Aorta (tissue), 5 donors: ENCODE results near the gene LAMA5. TPM values are rescaled to one million over a fixed set of nuclear protein-coding genes. Genes with fewer than 3 reads are reported as not detected.
A peak's percentile ranks its signal among the peaks of the same experiment; 100 is the strongest.

Experiments used
- ATAC-seq: fragments of 200-7000 bp; cut with Tn5 transposase; one replicate; pipeline ENCODE4 v1.9.1; 2022; ENCODE audit warnings: moderate library complexity; ENCODE audit not compliant: low FRiP score
- DNase-seq, 2 donors: peaks; one replicate each; pipeline ENCODE4 v3.0.0-alpha.2; 2020
- H3K27ac ChIP-seq, 2 donors: one replicate each; pipeline ENCODE4 v1.5.1; 2013; ENCODE audit warnings: low read length in 2 of 2, mild to moderate bottlenecking in 2 of 2, moderate library complexity in 2 of 2, control low read depth in 1 of 2, inconsistent platforms in 1 of 2, low read depth in 1 of 2
- H3K27me3 ChIP-seq, 2 donors: one replicate each; pipeline ENCODE4 v1.6.1; 2013; ENCODE audit warnings: control low read depth in 1 of 2, low read length in 1 of 2, mild to moderate bottlenecking in 1 of 2, moderate library complexity in 1 of 2; ENCODE audit not compliant: insufficient read depth in 2 of 2, control insufficient read depth in 1 of 2
- H3K36me3 ChIP-seq, 2 donors: one replicate each; pipeline ENCODE4 v1.6.1; 2013; ENCODE audit warnings: control low read depth in 1 of 2, low read length in 1 of 2, mild to moderate bottlenecking in 1 of 2; ENCODE audit not compliant: insufficient read depth in 2 of 2, control insufficient read depth in 1 of 2
- H3K4me1 ChIP-seq, 2 donors: one replicate each; pipeline ENCODE4 v1.6.1; 2013; ENCODE audit warnings: low read length in 2 of 2, control low read depth in 1 of 2, mild to moderate bottlenecking in 1 of 2, moderate library complexity in 1 of 2; ENCODE audit not compliant: insufficient read depth in 2 of 2, control insufficient read depth in 1 of 2
- H3K4me3 ChIP-seq, 2 donors: one replicate each; pipeline ENCODE4 v1.5.1; 2013; ENCODE audit warnings: low read length in 2 of 2, control low read depth in 1 of 2, mild to moderate bottlenecking in 1 of 2
- H3K9me3 ChIP-seq: one replicate; pipeline ENCODE4 v1.6.1; 2013; ENCODE audit warnings: mild to moderate bottlenecking, low read length; ENCODE audit not compliant: control insufficient read depth
- WGBS, 2 donors: extraction: QIAGEN DNeasy Blood & Tissue Kit; methylation state at CpG; one replicate each; pipeline ENCODE4 v1.1.7; 2013; 5-methylcytosine and 5-hydroxymethylcytosine counted together
- intact Hi-C, 2 donors: fragments of 100-400 bp; cut with DNase I; formaldehyde crosslinking; loops; one replicate each; pipeline versions ENCODE4 v1.14.2 to v1.15.0; 2022
- polyA plus RNA-seq, 2 donors: library from polyadenylated mRNA; stranded (reverse); fragments of 200-250 nt; gene quantifications; one replicate each; pipeline ENCODE4 v1.2.3, GENCODE V29; 2013
- total RNA-seq, 2 donors: library from RNA; stranded (reverse); fragmentation: NEBNext Ultra II Directional; extraction: Animal tissue kit (Norgen Biotek cat#: 25700); gene quantifications; one replicate each; pipeline ENCODE4 v1.2.1, GENCODE V29; 2021
- donor health status: healthy with polysubstance abuse.
- donor health status: Bipolar disorder and iron deficiency.
- donor health status: DM: no; HTN: no; CAD: no.
- donor health status: DM: no; HTN: no; CAD: no.
- donor health status: DM: yes; HTN: yes; CAD: no.

Gene LAMA5
- total and polyA plus RNA-seq, 4 donors: 52.2 to 395 (median 353) TPM

DNA sequence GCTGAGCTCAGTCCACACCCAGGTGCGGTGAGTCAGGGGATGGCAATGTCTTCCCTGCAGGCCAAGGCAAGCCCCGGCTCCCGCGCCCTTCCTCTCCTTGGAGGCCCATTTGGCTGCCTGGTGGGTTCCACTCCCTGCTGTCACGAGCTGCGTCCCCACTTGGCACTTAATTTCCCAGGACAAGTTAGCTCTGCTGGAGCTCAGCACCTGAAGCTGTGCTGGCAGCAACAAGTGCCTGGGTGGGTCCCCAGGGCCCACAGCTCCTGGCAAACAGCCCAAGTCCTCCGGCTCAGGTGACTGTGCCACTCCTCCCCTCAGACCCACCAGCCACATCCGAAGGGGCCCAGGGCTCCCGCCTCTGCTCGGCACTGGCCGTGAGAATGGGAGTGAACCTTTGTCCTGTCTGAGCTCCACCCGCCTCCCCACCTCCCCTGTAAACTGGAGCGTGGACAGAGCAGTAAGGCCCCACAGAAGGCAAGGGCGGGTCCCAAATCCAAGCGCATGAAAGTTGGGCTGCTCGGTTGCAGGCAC is 16.9 kb downstream of the LAMA5 start:
- peaks cover 0 to 5% of the 10 kb centered on the region in 2 donors for H3K36me3 ChIP-seq
- WGBS, 2 donors: 65 to 74% methylated on average over 15 to 16 of the region's 16 CpGs
- DNase-seq (peak in 1 of 2 donors; percentile 40), ATAC-seq (no peak)
- no peaks in the 10 kb centered on the region for H3K9me3 ChIP-seq
- intact Hi-C loops: loop anchor here in 1 of 2 donors (5.0 kb wide), 1 partner anchor 37 kb away; the partner anchor contains the start of gene RPS21
- H3K4me3 ChIP-seq: no peak overlapping the region
- no peaks in the 10 kb centered on the region for H3K27me3 ChIP-seq
- no peaks in the 10 kb centered on the region for H3K4me1 ChIP-seq
- H3K27ac ChIP-seq: no peak overlapping the region

DNA sequence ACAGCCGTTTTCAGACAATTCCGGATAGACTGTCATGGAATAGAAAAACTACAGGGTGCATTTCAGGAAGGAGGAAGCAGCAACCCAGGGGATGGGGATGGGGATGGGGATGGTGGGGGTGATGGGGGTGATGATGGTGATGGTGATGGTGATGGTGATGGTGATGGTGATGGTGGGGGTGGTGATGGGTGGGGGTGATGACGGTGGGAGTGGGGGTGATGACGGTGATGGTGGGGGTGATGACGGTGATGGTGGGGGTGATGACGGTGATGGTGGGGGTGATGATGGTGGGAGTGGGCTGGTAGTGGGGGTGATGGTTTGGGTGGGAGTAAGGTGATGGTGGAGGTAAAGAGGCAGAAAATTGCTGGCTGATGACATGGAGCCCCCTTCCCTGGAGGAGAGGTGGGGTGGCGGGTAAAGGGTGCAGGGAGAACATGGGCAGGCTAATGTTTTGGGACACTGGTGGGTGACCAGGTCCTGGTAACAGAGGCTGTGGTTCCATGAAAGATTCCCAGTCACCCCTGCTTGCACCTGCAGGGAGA is 17.5 kb downstream of the LAMA5 start:
- Histone ChIP-seq H3K4me3 (no peak overlapping the region), H3K27me3 (no peaks in the 10 kb centered on the region), H3K4me1 (no peaks in the 10 kb centered on the region), H3K27ac (no peak overlapping the region), H3K36me3 (peaks cover 0 to 5% of the 10 kb centered on the region in 2 donors), H3K9me3 (no peaks in the 10 kb centered on the region)
- no peak for ATAC-seq
- 81 to 86% methylated on average over 7 of the region's 7 CpGs for WGBS, 2 donors
- intact Hi-C loops: loop anchor here in 1 of 2 donors (5.0 kb wide), 2 partner anchors 37 to 38 kb away; partner anchors contain the start of gene RPS21
- DNase-seq: no peak

DNA sequence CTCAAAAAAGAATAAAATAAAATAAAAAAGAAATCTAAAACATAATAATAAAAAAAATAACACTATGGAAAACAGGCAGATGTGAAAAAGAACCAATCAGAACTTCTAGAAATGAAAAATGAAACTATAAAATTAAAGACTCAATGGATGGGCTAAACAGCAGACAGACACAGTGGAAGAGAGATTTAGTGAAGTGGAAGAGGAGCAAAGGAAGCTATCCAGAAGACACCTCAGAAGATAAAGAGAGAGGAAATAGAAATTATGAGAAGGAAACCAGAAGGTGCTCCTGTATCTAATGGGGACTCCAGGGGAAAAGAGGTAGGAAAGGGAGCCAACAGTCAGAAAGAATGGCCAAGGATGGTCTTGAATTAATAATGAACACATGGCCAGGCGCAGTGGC is 18.5 kb downstream of the LAMA5 start:
- Histone ChIP-seq H3K27ac (no peak overlapping the region), H3K27me3 (no peaks in the 10 kb centered on the region), H3K9me3 (no peaks in the 10 kb centered on the region), H3K4me3 (no peak overlapping the region), H3K36me3 (peaks cover 0 to 5% of the 10 kb centered on the region in 2 donors), H3K4me1 (no peaks in the 10 kb centered on the region)
- DNase-seq (no peak), ATAC-seq (no peak)
- 65 to 94% methylated on average over 1 of the region's 1 CpG for WGBS, 2 donors
- intact Hi-C loops: loop anchor here in 1 of 2 donors (5.0 kb wide), 1 partner anchor 36 kb away; no protein-coding TSS in a partner anchor

DNA sequence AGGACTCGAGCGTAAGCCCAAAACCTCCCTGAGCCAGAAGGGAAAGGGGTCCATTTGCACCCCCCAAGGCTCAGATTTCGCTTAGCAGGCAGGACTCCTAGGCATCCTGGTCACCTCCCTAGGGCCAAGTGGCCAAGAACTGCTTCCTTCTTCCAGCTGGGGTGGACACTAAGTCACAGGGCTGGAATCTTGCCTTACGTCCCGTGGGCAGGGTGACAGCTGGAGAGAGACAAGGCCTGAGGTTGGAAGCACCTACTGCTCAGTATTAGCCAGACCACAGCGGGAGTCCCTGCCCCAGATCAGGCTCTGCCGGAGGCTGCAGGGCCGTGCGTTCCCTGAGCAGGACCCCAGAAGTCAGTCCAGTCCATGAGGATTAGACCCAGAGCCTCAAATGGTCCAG is 19.7 kb downstream of the LAMA5 start:
- Histone ChIP-seq H3K36me3 (peaks cover 0 to 5% of the 10 kb centered on the region in 2 donors), H3K4me3 (no peak overlapping the region), H3K27ac (no peak overlapping the region), H3K4me1 (no peaks in the 10 kb centered on the region), H3K9me3 (no peaks in the 10 kb centered on the region), H3K27me3 (no peaks in the 10 kb centered on the region)
- intact Hi-C loops: loop anchor here in 1 of 2 donors (5.0 kb wide), 1 partner anchor 35 kb away; no protein-coding TSS in a partner anchor
- DNase-seq (no peak), ATAC-seq (no peak)
- 71 to 80% methylated on average over 9 of the region's 9 CpGs for WGBS, 2 donors

DNA sequence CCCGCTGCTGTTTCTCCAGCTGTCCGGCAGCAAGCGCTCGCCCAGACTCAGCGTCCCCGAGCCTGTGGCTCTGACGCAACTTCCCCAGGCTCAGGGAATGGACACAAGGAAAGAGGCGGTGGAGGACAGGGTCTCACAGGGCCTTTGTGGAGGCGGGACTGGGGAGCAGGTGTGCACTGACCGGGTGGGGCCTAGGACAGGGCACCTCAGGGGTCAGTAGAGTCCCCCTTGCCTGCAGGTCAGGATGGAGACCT is 20.0 kb downstream of the LAMA5 start:
- Histone ChIP-seq H3K4me1 (no peaks in the 10 kb centered on the region), H3K36me3 (peaks cover 0 to 5% of the 10 kb centered on the region in 2 donors), H3K27me3 (no peaks in the 10 kb centered on the region), H3K9me3 (no peaks in the 10 kb centered on the region), H3K4me3 (no peak overlapping the region), H3K27ac (no peak overlapping the region)
- WGBS, 2 donors: 92 to 94% methylated on average over 10 of the region's 10 CpGs
- intact Hi-C loops: loop anchor here in 1 of 2 donors (5.0 kb wide), 1 partner anchor 35 kb away; no protein-coding TSS in a partner anchor
- ATAC-seq: no peak
- no peak for DNase-seq

DNA sequence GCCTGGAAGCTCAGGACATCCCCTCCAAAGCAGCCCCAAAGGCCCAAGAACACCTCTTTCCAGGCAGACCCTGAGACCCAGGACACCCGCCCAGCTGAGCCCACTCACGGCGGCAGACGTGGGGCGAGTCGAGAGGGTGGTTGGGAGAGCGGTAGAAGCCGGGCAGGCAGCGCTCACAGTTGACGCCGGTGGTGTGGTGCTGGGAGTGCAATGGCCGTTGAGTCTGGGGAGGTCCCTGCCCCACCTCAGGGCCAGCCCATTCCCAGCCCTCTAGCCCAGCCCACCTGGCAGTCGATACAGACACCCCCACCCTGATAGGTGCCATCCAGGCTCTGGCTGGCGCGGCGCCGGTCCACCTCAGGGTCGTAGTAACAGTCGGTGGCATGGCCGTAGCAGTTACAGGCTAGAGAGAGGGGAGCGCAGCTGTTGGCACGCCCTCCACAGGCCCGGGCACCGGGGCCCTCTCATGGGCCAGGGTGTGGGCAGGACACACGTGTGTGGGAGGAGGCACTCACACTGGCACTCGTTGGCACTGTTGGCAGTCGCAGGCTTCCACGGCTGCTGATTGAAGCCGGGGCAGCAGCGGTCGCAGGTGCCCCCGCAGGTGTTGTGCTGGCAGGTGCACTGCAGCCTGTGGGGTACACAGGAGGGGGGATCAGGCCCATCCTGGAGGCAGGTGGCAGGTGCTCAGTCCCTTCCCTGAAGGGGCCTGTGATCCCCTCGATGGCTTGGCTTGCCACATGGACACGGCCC is 20.5 kb downstream of the LAMA5 start:
- ATAC-seq: peak; percentile 24
- 88 to 90% methylated on average over 34 of the region's 34 CpGs for whole genome bisulfite sequencing, 2 donors
- no peak overlapping the region for H3K4me3 ChIP-seq
- H3K27ac ChIP-seq: no peak overlapping the region
- H3K36me3 ChIP-seq: peaks cover 0 to 5% of the 10 kb centered on the region in 2 donors
- H3K9me3 ChIP-seq: no peaks in the 10 kb centered on the region
- no peaks in the 10 kb centered on the region for H3K27me3 ChIP-seq
- intact Hi-C loops: loop anchor here in 1 of 2 donors (5.0 kb wide), 1 partner anchor 34 kb away; no protein-coding TSS in a partner anchor
- no peak for DNase-seq
- H3K4me1 ChIP-seq: no peaks in the 10 kb centered on the region

DNA sequence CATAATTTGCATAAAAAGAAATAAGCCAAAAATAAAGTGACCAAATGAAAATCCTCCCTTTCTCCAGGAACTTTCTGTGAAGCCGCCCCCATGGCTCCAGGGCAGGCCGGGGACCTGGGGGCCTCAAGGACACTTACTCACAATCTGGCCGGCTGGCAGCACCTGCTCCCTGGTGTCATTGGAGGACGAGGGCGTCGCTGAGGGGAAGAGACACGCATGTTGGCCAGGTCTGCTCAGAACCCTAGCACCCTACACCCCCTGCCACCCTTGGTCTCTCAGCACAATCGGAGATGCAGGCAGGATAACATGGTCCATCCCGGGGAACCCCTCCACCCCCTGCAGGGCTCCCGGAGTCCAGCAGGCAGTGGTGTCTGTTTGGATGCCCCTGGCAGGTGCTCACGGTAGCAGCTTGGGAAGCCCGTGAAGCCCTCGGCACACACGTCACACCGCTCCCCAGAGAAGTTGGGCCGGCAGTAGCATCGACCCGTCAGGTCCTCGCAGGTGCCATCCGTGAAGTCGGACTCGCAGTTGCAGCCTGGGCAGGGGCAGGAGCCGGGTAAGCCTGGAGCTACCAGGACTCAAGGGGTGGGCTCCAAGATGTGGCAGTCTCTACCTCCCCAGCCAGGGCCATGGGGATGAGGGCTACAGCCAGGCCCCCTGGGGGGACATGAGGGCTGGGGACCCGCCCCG is 21.3 kb downstream of the LAMA5 start:
- H3K27me3 ChIP-seq: no peaks in the 10 kb centered on the region
- no peak overlapping the region for H3K27ac ChIP-seq
- H3K9me3 ChIP-seq: no peaks in the 10 kb centered on the region
- no peak overlapping the region for H3K4me3 ChIP-seq
- no peaks in the 10 kb centered on the region for H3K4me1 ChIP-seq
- H3K36me3 ChIP-seq: peaks cover 0 to 5% of the 10 kb centered on the region in 2 donors
- ATAC-seq (peak; percentile 17), DNase-seq (no peak)
- intact Hi-C loops: loop anchor here in 1 of 2 donors (5.0 kb wide), 1 partner anchor 34 kb away; no protein-coding TSS in a partner anchor
- WGBS, 2 donors: 88% methylated on average over 25 of the region's 25 CpGs

DNA sequence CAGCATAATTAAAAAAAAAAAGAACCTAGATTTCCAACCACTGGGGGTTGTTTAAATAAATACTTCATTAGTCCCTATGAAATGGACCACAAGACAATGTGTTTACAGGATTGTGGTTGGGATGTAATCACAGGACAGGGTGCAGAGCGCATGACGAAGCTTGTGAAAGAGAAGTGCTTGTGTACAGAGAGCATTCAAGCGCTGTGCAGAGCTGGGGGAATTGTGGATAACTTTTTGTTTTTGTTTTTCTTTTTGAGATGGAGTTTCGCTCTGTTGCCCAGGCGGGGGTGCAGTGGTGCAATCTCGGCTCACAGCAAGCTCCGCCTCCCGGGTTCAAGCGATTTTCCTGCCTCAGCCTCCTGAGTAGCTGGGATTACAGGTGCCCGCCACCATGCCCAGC is 22.3 kb downstream of the LAMA5 start:
- H3K9me3 ChIP-seq: no peaks in the 10 kb centered on the region
- H3K27ac ChIP-seq: no peak overlapping the region
- H3K4me3 ChIP-seq: no peak overlapping the region
- H3K4me1 ChIP-seq: no peaks in the 10 kb centered on the region
- ATAC-seq: no peak
- intact Hi-C loops: loop anchor here in 1 of 2 donors (5.0 kb wide), 2 partner anchors 32 to 38 kb away; no protein-coding TSS in a partner anchor
- H3K27me3 ChIP-seq: no peaks in the 10 kb centered on the region
- 80 to 85% methylated on average over 10 of the region's 10 CpGs for WGBS, 2 donors
- peaks cover 2 to 8% of the 10 kb centered on the region in 2 donors for H3K36me3 ChIP-seq
- DNase-seq: no peak
